Ovary (tissue), 3 donors: Measurements from ENCODE around the gene BMP8B.

Source experiments
- POLR2A ChIP-seq: fragments of 450-650 bp; IDR thresholded peaks from one replicate; pipeline ENCODE4 v1.6.1; 2017; ENCODE audit warnings: antibody characterized with exemption, mild to moderate bottlenecking, moderate library complexity
- TF ChIP-seq, protein P1 (sequence below), 3 donors: fragments of 450-650 bp in 2 of 3; fragments of 200-600 bp in 1 of 3; IDR thresholded peaks; one replicate each; pipeline versions ENCODE4 v1.5.1 to v1.8.0; 2016 to 2022; ENCODE audit warnings: antibody characterized with exemption in 3 of 3, mild to moderate bottlenecking in 1 of 3
- donor health status: DM: no; HTN: no; CAD: no.

DNA sequence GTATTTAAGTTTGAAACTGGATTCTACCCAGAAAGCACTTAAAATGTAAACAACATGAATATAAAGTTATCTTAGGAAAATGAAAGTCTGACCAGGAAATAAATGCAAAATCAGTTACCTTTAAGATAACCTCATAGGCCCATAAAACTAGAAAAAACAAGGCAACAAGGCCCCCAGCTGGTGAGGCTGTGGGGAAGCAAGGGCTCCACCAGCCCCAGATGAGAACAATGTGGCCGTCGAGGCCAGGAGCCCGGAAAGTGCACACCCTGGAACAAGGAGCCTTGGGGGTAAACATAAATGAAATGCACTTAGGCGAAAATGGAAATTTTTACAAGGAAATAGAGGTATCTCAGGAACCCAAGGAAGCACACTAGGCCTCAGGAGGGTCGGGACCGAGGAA lies 37.9 kb upstream of the BMP8B start:
- TF ChIP-seq POLR2A: no peak
- TF ChIP-seq, protein P1, sequence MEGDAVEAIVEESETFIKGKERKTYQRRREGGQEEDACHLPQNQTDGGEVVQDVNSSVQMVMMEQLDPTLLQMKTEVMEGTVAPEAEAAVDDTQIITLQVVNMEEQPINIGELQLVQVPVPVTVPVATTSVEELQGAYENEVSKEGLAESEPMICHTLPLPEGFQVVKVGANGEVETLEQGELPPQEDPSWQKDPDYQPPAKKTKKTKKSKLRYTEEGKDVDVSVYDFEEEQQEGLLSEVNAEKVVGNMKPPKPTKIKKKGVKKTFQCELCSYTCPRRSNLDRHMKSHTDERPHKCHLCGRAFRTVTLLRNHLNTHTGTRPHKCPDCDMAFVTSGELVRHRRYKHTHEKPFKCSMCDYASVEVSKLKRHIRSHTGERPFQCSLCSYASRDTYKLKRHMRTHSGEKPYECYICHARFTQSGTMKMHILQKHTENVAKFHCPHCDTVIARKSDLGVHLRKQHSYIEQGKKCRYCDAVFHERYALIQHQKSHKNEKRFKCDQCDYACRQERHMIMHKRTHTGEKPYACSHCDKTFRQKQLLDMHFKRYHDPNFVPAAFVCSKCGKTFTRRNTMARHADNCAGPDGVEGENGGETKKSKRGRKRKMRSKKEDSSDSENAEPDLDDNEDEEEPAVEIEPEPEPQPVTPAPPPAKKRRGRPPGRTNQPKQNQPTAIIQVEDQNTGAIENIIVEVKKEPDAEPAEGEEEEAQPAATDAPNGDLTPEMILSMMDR (IDR thresholded peaks at IDR 0.05): no peak
